SKM-1 treated with dmso at 0.1 percent for 144 hours (cell line): ENCODE results near the gene FAM8A1.
A peak's percentile ranks its signal among the peaks of the same experiment; 100 is the strongest.
"Not testable (repeated sequence)": the region's sequence is repeated elsewhere in the genome, so short reads cannot be mapped to it uniquely, and the experiment has no call there.

Experiments
- DNase-seq: peaks from one replicate; lab custom pipeline; 2025; ENCODE audit not compliant: unreplicated experiment; lab: John Stamatoyannopoulos, UW

Gene FAM8A1

GRCh38 chr6:17599877-17600526 lies at the start of gene FAM8A1:
TSS of gene FAM8A1 (plus strand) at chr6:17600302. CDS start at chr6:17600410, 108 bp downstream.
- DNase-seq: peak; percentile 79

GRCh38 chr6:17551383-17551958 lies 48.6 kb upstream of the FAM8A1 start:
- DNase-seq: no peak

GRCh38 chr6:17552861-17553260 lies 47.2 kb upstream of the FAM8A1 start:
- DNase-seq: no peak

GRCh38 chr6:17556014-17556413 lies 44.1 kb upstream of the FAM8A1 start:
- DNase-seq: no peak

- no peak for DNase-seq
Observed at GRCh38 chr6:17562636-17563035, 37.5 kb upstream of the FAM8A1 start.

- no peak for DNase-seq
Observed at GRCh38 chr6:17565399-17565798, 34.7 kb upstream of the FAM8A1 start.

- no peak for DNase-seq
Observed at GRCh38 chr6:17574866-17575560, 25.1 kb upstream of the FAM8A1 start.

GRCh38 chr6:17577059-17577458 lies 23.0 kb upstream of the FAM8A1 start:
- DNase-seq: no peak

- peak; percentile 37 for DNase-seq
Observed at GRCh38 chr6:17580518-17581048, 19.5 kb upstream of the FAM8A1 start.

- DNase-seq: not testable (repeated sequence)
Observed at GRCh38 chr6:17581282-17581681, 18.8 kb upstream of the FAM8A1 start.

GRCh38 chr6:17583811-17584210 lies 16.3 kb upstream of the FAM8A1 start:
- no peak for DNase-seq

- DNase-seq: peak; percentile 54
Observed at GRCh38 chr6:17584241-17584803, 15.8 kb upstream of the FAM8A1 start.

GRCh38 chr6:17585766-17586490 lies 14.2 kb upstream of the FAM8A1 start:
- peak; percentile 68 for DNase-seq

- DNase-seq: not testable (repeated sequence)
Observed at GRCh38 chr6:17586623-17587022, 13.5 kb upstream of the FAM8A1 start.

GRCh38 chr6:17588011-17588410 lies 12.1 kb upstream of the FAM8A1 start:
- no peak for DNase-seq

GRCh38 chr6:17589406-17590096 lies 10.6 kb upstream of the FAM8A1 start:
- DNase-seq: no peak

- peak; percentile 58 for DNase-seq
Observed at GRCh38 chr6:17591287-17591686, 8.8 kb upstream of the FAM8A1 start.

- no peak for DNase-seq
Observed at GRCh38 chr6:17593246-17593645, 6.9 kb upstream of the FAM8A1 start.

GRCh38 chr6:17596085-17596484 lies 4.0 kb upstream of the FAM8A1 start:
- no peak for DNase-seq
